Thymus (tissue), 11 donors: ENCODE results near the gene GABRB1. TPM values are rescaled to one million over a fixed set of nuclear protein-coding genes. Genes with fewer than 3 reads are reported as not detected.

Experiments used
- DNase-seq, 9 donors: peaks; one replicate each; pipeline ENCODE4 v3.0.0-alpha.2; 2013; ENCODE audit warnings: low spot score in 9 of 9, low read depth in 6 of 9, missing footprints in 1 of 9
- H3K27ac ChIP-seq, 2 donors: one replicate each; pipeline ENCODE4 v1.5.1; 2013; ENCODE audit warnings: control low read depth in 1 of 2, low read depth in 1 of 2, low read length in 1 of 2, mild to moderate bottlenecking in 1 of 2, moderate library complexity in 1 of 2
- H3K27me3 ChIP-seq, 2 donors: one replicate each; pipeline ENCODE4 v1.5.1; 2013; ENCODE audit warnings: low read length in 1 of 2; ENCODE audit not compliant: control insufficient read depth in 2 of 2, insufficient read depth in 1 of 2
- H3K36me3 ChIP-seq, 2 donors: one replicate each; pipeline ENCODE4 v1.5.1; 2013; ENCODE audit warnings: low read length in 1 of 2, mild to moderate bottlenecking in 1 of 2, moderate library complexity in 1 of 2; ENCODE audit not compliant: control insufficient read depth in 2 of 2, insufficient read depth in 2 of 2
- H3K4me1 ChIP-seq, 2 donors: one replicate each; pipeline ENCODE4 v1.5.1; 2013; ENCODE audit warnings: low read length in 2 of 2; ENCODE audit not compliant: control insufficient read depth in 2 of 2, insufficient read depth in 2 of 2
- H3K4me3 ChIP-seq, 2 donors: one replicate each; pipeline ENCODE4 v1.5.1; 2013; ENCODE audit warnings: low read length in 2 of 2, control low read depth in 1 of 2, mild to moderate bottlenecking in 1 of 2
- H3K9me3 ChIP-seq, 2 donors: one replicate each; pipeline ENCODE4 v1.5.1; 2013; ENCODE audit warnings: low read length in 1 of 2, mild to moderate bottlenecking in 1 of 2; ENCODE audit not compliant: control insufficient read depth in 2 of 2, insufficient read depth in 1 of 2
- WGBS: extraction: QIAGEN DNeasy Blood & Tissue Kit; methylation state at CpG from one replicate; pipeline ENCODE4 v1.1.7; 2013; 5-methylcytosine and 5-hydroxymethylcytosine counted together
- polyA plus RNA-seq: library from polyadenylated mRNA; stranded (reverse); fragments of 200-250 nt; gene quantifications from one replicate; pipeline ENCODE4 v1.2.3, GENCODE V29; 2013
- total RNA-seq: library from RNA; stranded (reverse); fragments of 120-200 nt; gene quantifications from one replicate; pipeline ENCODE4 v1.2.4, GENCODE V29; 2013
- donor health status: healthy.

GABRB1 gene
- total and polyA plus RNA-seq, 2 donors, result under 0.01 to 0.02 TPM

- 86% methylated on average over 1 of the region's 1 CpG for WGBS
- Histone ChIP-seq H3K27me3 (peaks cover 0 to under 1% of the 10 kb centered on the region in 2 donors), H3K36me3 (no peaks in the 10 kb centered on the region)
Measured at GRCh38 chr4:47038263-47038662, 6.9 kb downstream of the GABRB1 start.

GRCh38 chr4:47040828-47041227, 9.5 kb downstream of the GABRB1 start:
- H3K27me3 ChIP-seq, result no peaks in the 10 kb centered on the region
- no peak for DNase-seq
- no peaks in the 10 kb centered on the region for H3K36me3 ChIP-seq
- no peaks in the 10 kb centered on the region for H3K4me1 ChIP-seq
- no peaks in the 10 kb centered on the region for H3K9me3 ChIP-seq
- WGBS, result 91% methylated on average over 3 of the region's 3 CpGs
- no peak overlapping the region for H3K27ac ChIP-seq
- H3K4me3 ChIP-seq, result no peak overlapping the region

More at GRCh38 chr4:47038263-47038662, 6.9 kb downstream of the GABRB1 start:
- H3K4me3 ChIP-seq, result no peak overlapping the region
- no peak for DNase-seq
- no peak overlapping the region for H3K27ac ChIP-seq
- no peaks in the 10 kb centered on the region for H3K9me3 ChIP-seq
- H3K4me1 ChIP-seq, result no peaks in the 10 kb centered on the region

GRCh38 chr4:47043821-47044220, 12.5 kb downstream of the GABRB1 start:
- Histone ChIP-seq H3K36me3 (no peaks in the 10 kb centered on the region), H3K27me3 (no peaks in the 10 kb centered on the region), H3K27ac (no peak overlapping the region), H3K4me3 (no peak overlapping the region), H3K9me3 (no peaks in the 10 kb centered on the region), H3K4me1 (no peaks in the 10 kb centered on the region)
- DNase-seq, result no peak
- 66% methylated on average over 3 of the region's 3 CpGs for WGBS

- Histone ChIP-seq H3K27me3 (no peaks in the 10 kb centered on the region), H3K36me3 (no peaks in the 10 kb centered on the region), H3K4me3 (no peak overlapping the region), H3K4me1 (no peaks in the 10 kb centered on the region), H3K27ac (no peak overlapping the region), H3K9me3 (no peaks in the 10 kb centered on the region)
- DNase-seq, result no peak
- WGBS, result 86% methylated on average over 1 of the region's 1 CpG
Measured at GRCh38 chr4:47045261-47045660, 13.9 kb downstream of the GABRB1 start.

GRCh38 chr4:47049347-47049746, 18.0 kb downstream of the GABRB1 start:
- WGBS, result 74% methylated on average over 3 of the region's 3 CpGs

GRCh38 chr4:47050761-47051725, 19.7 kb downstream of the GABRB1 start:
- Histone ChIP-seq H3K36me3 (no peaks in the 10 kb centered on the region), H3K27me3 (no peaks in the 10 kb centered on the region), H3K27ac (no peak overlapping the region), H3K4me1 (no peaks in the 10 kb centered on the region), H3K4me3 (no peak overlapping the region), H3K9me3 (no peaks in the 10 kb centered on the region)
- WGBS, result 35% methylated on average over 3 of the region's 3 CpGs
- no peak for DNase-seq

More at GRCh38 chr4:47049347-47049746, 18.0 kb downstream of the GABRB1 start:
- DNase-seq, result no peak
- Histone ChIP-seq H3K4me3 (no peak overlapping the region), H3K27me3 (no peaks in the 10 kb centered on the region), H3K4me1 (no peaks in the 10 kb centered on the region), H3K36me3 (no peaks in the 10 kb centered on the region), H3K9me3 (no peaks in the 10 kb centered on the region), H3K27ac (no peak overlapping the region)

GRCh38 chr4:47053485-47053884, 22.1 kb downstream of the GABRB1 start:
- Histone ChIP-seq H3K4me1 (no peaks in the 10 kb centered on the region), H3K27me3 (no peaks in the 10 kb centered on the region), H3K4me3 (no peak overlapping the region), H3K36me3 (no peaks in the 10 kb centered on the region), H3K27ac (no peak overlapping the region), H3K9me3 (no peaks in the 10 kb centered on the region)
- DNase-seq, result no peak
- WGBS, result 92% methylated on average over 2 of the region's 2 CpGs

GRCh38 chr4:47054130-47054529, 22.8 kb downstream of the GABRB1 start:
- 88% methylated on average over 3 of the region's 3 CpGs for WGBS
- no peak for DNase-seq
- H3K27me3 ChIP-seq, result no peaks in the 10 kb centered on the region

GRCh38 chr4:47057991-47058390, 26.6 kb downstream of the GABRB1 start:
- Histone ChIP-seq H3K4me1 (no peaks in the 10 kb centered on the region), H3K27me3 (no peaks in the 10 kb centered on the region), H3K9me3 (no peaks in the 10 kb centered on the region), H3K36me3 (no peaks in the 10 kb centered on the region), H3K27ac (no peak overlapping the region), H3K4me3 (no peak overlapping the region)
- WGBS, result 81% methylated on average over 2 of the region's 2 CpGs
- no peak for DNase-seq

More at GRCh38 chr4:47054130-47054529, 22.8 kb downstream of the GABRB1 start:
- H3K4me3 ChIP-seq, result no peak overlapping the region
- H3K27ac ChIP-seq, result no peak overlapping the region
- no peaks in the 10 kb centered on the region for H3K9me3 ChIP-seq
- H3K4me1 ChIP-seq, result no peaks in the 10 kb centered on the region
- no peaks in the 10 kb centered on the region for H3K36me3 ChIP-seq
